Chondrocyte (in vitro differentiated cells): Measurements from ENCODE around the gene WWTR1. TPM values are rescaled to one million over a fixed set of nuclear protein-coding genes. Genes with fewer than 3 reads are reported as not detected.

Experiments used
- DNase-seq: peaks from one replicate; pipeline ENCODE4 v3.0.0; 2021; ENCODE audit warnings: mixed read lengths, low spot score
- H3K27ac Mint-ChIP-seq: one replicate; pipeline ENCODE4 v1.8.0; 2021; ENCODE audit warnings: mild to moderate bottlenecking, moderate library complexity, mixed read lengths; ENCODE audit not compliant: unreplicated experiment
- H3K27me3 Mint-ChIP-seq: 2 replicates; pipeline ENCODE4 v1.8.0; 2021; ENCODE audit warnings: low read depth, mixed read lengths
- H3K36me3 Mint-ChIP-seq: 2 replicates; pipeline ENCODE4 v1.8.0; 2021; ENCODE audit warnings: low read depth, mixed read lengths
- H3K4me1 Mint-ChIP-seq: 2 replicates; pipeline ENCODE4 v1.8.0; 2021; ENCODE audit warnings: low read depth, mild to moderate bottlenecking, mixed read lengths
- H3K4me3 Mint-ChIP-seq: one replicate; pipeline ENCODE4 v1.8.0; 2021; ENCODE audit warnings: mild to moderate bottlenecking, moderate library complexity, mixed read lengths; ENCODE audit not compliant: unreplicated experiment
- H3K9me3 Mint-ChIP-seq: 2 replicates; pipeline ENCODE4 v1.8.0; 2021; ENCODE audit warnings: low read depth, mixed read lengths
- CTCF ChIP-seq: fragments of 200-600 bp; sonication (generic); IDR thresholded peaks from 2 replicates; pipeline ENCODE4 v1.5.0; 2021; ENCODE audit warnings: antibody characterized with exemption, mild to moderate bottlenecking, moderate library complexity
- total RNA-seq: library from RNA; stranded (reverse); gene quantifications from 3 replicates; pipeline ENCODE4 v1.2.1, GENCODE V29; 2021

WWTR1 gene
- total RNA-seq, 1 donor from 2014 or later = 107 TPM

DNA sequence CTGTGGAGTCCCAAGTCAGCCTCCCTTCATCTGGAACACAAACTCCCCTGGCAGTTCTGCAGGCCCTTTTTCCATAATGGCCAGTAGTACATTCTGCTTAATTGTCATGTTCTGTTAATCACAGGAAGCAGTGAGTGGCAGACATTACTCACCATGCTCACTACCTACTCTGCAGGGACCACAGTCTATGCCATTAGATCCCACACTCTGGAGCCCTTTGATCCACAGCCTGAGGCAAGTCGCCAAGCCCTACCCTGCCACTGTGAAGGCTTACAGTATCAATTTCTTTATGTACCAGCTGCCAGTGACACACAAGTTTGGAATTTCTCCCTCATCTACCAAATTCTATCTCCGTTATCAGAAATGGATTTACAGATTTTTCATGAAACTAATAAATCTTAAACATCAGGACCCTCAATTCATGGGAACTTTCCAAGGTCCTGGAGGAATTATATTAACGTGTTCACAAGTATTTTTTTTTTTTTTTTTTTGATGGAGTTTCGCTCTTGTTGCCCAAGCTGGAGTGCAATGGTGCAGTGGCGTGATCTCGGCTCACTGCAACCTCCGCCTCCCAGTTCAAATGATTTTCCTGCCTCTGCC lies 20.6 kb upstream of the WWTR1 start:
- Mint-ChIP-seq H3K9me3 (no peaks in the 10 kb centered on the region), H3K36me3 (no peaks in the 10 kb centered on the region), H3K4me3 (no peak overlapping the region), H3K27me3 (no peaks in the 10 kb centered on the region), H3K27ac (no peak overlapping the region), H3K4me1 (peaks cover 6% of the 10 kb centered on the region)
- DNase-seq = no peak
- no peak for TF ChIP-seq CTCF

DNA sequence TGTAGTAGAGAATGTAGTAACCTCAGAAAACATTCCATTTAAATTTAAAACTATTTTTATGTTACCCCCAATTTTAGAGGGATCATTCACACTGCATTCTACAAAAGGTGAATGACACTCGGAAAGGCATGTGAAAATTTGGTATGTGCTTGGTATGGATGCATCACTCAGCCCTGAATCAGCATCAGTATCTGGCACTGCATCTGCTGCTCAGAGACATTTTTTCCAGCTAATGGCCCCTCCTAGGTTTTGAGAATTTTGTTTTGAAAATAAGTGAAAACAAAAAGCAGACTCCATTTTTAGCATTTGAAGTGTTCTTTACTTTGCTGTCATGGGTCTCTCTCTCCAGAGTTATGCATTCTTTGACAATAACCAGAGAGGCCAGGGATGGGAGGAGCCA lies 15.6 kb upstream of the WWTR1 start:
- no peak for TF ChIP-seq CTCF
- no peaks in the 10 kb centered on the region for H3K9me3 Mint-ChIP-seq
- no peak overlapping the region for H3K27ac Mint-ChIP-seq
- no peak for DNase-seq
- H3K36me3 Mint-ChIP-seq = no peaks in the 10 kb centered on the region
- H3K4me1 Mint-ChIP-seq = peaks cover 8% of the 10 kb centered on the region
- no peak overlapping the region for H3K4me3 Mint-ChIP-seq
- no peaks in the 10 kb centered on the region for H3K27me3 Mint-ChIP-seq

- Mint-ChIP-seq H3K4me3 (no peak overlapping the region), H3K4me1 (peaks cover 4% of the 10 kb centered on the region), H3K27me3 (no peaks in the 10 kb centered on the region), H3K36me3 (no peaks in the 10 kb centered on the region), H3K27ac (no peak overlapping the region), H3K9me3 (no peaks in the 10 kb centered on the region)
- DNase-seq = no peak
- no peak for TF ChIP-seq CTCF
Measured at GRCh38 chr3:149670742-149671492, 13.1 kb upstream of the WWTR1 start.

- no peak for TF ChIP-seq CTCF
- H3K27me3 Mint-ChIP-seq = no peaks in the 10 kb centered on the region
- H3K36me3 Mint-ChIP-seq = no peaks in the 10 kb centered on the region
- no peak for DNase-seq
- no peak overlapping the region for H3K27ac Mint-ChIP-seq
- no peaks in the 10 kb centered on the region for H3K9me3 Mint-ChIP-seq
- peaks cover 4% of the 10 kb centered on the region for H3K4me1 Mint-ChIP-seq
- no peak overlapping the region for H3K4me3 Mint-ChIP-seq
Measured at GRCh38 chr3:149667576-149667975, 9.8 kb upstream of the WWTR1 start.

GRCh38 chr3:149663966-149664365 lies 6.1 kb upstream of the WWTR1 start:
- Mint-ChIP-seq H3K4me3 (no peak overlapping the region), H3K4me1 (peaks cover 19% of the 10 kb centered on the region), H3K36me3 (peaks cover 1% of the 10 kb centered on the region), H3K9me3 (no peaks in the 10 kb centered on the region), H3K27ac (no peak overlapping the region), H3K27me3 (no peaks in the 10 kb centered on the region)
- no peak for TF ChIP-seq CTCF
- DNase-seq = no peak
